ENCODE data around the gene TRIO.

- no peak for TF ChIP-seq CTCF (IDR thresholded peaks at IDR 0.05; ENCODE audit: low read depth, low read length, poor library complexity, severe bottlenecking)
- no peak for TF ChIP-seq EZH2phosphoT487 (IDR thresholded peaks at IDR 0.05; ENCODE audit: borderline replicate concordance, low read length)
Observed at GRCh38 chr5:14216902-14217301, 73.8 kb downstream of the TRIO start.
